Coronary artery (tissue), 2 donors: ENCODE measurements around the gene NTM.

ENCODE experiments used
- DNase-seq: peaks from one replicate; pipeline ENCODE4 v3.0.0-alpha.2; 2017; ENCODE audit warnings: low spot score
- H3K27ac ChIP-seq, 2 donors: fragments of 200-600 bp; sonication (generic); one replicate each; pipeline ENCODE4 v1.5.1; 2016 to 2019
- H3K4me3 ChIP-seq: fragments of 200-600 bp; sonication (generic); 2 replicates; pipeline ENCODE4 v1.5.1; 2016; ENCODE audit warnings: mild to moderate bottlenecking, moderate library complexity
- TF ChIP-seq, protein P1 (sequence below): fragments of 200-600 bp; sonication (generic); IDR thresholded peaks from one replicate; pipeline ENCODE4 v1.5.1; 2019; ENCODE audit warnings: antibody characterized with exemption

Gene NTM

DNA sequence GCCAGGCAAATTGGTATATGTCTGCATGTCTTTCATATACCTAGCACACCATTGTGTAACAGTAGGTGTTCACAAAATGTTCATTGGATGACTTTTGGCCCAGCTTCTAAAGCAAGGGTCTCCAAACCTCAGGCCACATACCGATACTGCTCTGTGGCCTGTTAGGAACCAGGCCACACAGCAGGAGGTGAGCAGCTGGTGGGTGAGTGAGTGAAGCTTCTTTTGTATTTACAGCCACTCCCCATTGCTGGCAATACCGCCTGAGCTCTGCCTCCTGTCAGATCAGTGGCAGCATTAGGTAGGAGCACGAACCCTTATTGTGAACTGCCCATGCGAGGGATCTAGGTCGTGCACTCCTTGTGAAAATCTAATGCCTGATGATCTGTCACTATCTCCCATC is 836.6 kb downstream of the NTM start:
- DNase-seq: no peak
- Histone ChIP-seq H3K4me3 (no peak overlapping the region), H3K27ac (no peak overlapping the region)
- TF ChIP-seq, protein P1, sequence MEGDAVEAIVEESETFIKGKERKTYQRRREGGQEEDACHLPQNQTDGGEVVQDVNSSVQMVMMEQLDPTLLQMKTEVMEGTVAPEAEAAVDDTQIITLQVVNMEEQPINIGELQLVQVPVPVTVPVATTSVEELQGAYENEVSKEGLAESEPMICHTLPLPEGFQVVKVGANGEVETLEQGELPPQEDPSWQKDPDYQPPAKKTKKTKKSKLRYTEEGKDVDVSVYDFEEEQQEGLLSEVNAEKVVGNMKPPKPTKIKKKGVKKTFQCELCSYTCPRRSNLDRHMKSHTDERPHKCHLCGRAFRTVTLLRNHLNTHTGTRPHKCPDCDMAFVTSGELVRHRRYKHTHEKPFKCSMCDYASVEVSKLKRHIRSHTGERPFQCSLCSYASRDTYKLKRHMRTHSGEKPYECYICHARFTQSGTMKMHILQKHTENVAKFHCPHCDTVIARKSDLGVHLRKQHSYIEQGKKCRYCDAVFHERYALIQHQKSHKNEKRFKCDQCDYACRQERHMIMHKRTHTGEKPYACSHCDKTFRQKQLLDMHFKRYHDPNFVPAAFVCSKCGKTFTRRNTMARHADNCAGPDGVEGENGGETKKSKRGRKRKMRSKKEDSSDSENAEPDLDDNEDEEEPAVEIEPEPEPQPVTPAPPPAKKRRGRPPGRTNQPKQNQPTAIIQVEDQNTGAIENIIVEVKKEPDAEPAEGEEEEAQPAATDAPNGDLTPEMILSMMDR: no peak

DNA sequence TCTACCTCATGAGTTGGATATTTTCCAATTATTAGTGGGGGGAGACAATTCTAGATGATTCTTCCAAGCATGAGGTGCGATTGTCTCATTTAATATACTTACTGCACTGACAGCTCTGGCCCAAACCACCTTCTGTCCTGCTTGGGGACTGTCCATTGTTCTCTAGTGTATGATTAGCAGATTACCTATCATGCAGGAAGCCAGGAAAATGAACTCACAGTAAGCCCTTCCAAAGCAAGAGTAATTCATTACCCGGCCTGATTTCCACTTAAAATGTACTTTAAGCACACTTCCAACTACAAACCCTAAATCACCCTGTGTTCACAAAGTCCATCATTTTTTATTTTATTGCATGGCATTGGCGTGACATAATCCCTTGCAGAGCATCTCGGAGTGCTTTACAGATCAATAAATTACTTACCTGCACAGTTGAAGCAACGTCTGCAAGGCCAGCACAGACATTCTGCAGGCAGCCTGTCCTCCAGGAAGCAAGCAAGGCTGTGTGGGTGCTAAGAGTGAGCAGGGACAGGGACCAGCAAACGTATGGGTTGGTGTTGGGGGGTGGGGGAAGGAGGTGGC is 838.2 kb downstream of the NTM start:
- H3K27ac ChIP-seq: no peak overlapping the region
- H3K4me3 ChIP-seq: no peak overlapping the region
- TF ChIP-seq, protein P1: no peak
- DNase-seq: no peak

DNA sequence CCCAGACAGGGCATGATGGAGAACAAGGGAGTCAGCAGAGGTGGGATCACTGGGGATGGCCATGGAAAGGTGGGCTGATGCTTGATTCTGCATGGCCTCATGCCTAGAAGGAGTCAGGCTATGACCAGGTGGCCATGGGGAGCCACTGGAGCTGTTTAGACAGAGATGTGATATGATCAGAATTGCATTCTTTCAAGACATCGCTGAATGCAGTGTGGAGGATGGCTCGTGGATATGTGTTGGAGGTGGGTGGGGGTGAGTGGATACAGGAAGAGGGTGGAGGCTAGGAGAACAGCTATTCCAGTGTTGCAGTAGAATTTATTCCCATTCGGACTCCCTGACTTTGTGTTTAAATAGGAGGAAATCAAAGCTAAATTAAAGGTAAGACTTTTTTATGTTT is 841.1 kb downstream of the NTM start:
- no peak overlapping the region for H3K4me3 ChIP-seq
- H3K27ac ChIP-seq: no peak overlapping the region
- TF ChIP-seq, protein P1: no peak
- no peak for DNase-seq

DNA sequence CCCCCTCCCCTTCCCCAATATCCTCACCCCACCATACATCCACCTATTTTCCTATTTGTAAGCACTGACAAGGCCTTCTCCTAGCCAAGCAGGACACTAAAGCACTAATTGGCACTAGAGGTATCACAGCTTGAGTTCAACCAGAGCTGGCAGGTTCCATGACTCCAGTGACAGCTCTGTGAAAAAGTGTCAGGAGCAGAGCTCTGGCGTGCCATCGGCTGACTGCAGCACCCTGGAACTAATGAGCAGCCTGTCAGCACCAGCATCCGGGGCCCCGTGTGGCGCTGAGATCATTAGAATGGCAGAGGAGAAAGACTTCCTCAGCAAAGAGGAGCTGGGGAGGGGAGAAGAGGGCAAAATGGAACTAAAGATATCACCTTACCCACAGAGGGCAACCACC is 847.4 kb downstream of the NTM start:
- Histone ChIP-seq H3K27ac (no peak overlapping the region), H3K4me3 (no peak overlapping the region)
- DNase-seq: no peak
- TF ChIP-seq, protein P1: no peak

DNA sequence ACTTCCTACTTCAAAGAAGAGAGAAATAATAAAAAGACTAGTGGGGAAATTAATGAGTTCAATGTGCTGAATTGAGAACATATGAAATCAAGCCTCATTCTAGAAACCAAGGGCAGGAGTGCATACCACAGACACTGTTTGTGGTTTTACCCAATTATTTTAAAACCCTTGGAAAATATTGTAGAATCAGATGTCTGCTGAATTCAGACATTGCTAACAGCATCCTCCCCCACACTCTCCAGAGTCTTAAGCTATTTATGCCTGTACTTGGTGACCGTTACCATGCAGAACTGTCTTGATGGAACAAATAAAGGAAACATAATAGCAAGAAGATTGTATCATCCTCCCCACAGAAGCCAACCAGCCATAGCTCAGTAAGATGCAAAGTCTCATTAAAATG is 850.1 kb downstream of the NTM start:
- TF ChIP-seq, protein P1: no peak
- H3K27ac ChIP-seq: no peak overlapping the region
- H3K4me3 ChIP-seq: no peak overlapping the region
- no peak for DNase-seq

DNA sequence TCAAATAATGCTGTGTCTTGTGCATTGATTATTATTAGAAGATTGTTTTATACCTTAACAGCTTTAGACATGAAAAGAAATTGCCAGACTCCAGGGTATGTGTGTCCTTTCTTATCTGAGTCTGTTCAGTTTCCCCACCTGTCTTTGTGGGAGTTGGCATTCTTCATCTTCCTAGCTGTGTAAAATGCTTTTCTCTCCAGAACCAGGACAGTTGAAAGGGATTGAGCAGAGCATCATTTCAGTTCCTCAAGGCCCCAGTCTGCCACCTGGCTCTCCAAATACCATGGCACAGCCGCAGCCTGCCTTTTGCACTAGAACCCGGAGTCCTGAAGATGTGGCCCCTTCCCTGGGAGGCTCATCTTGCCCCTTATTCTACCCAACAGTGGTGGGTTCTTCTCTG is 851.9 kb downstream of the NTM start:
- no peak overlapping the region for H3K27ac ChIP-seq
- DNase-seq: no peak
- TF ChIP-seq, protein P1: no peak
- no peak overlapping the region for H3K4me3 ChIP-seq

DNA sequence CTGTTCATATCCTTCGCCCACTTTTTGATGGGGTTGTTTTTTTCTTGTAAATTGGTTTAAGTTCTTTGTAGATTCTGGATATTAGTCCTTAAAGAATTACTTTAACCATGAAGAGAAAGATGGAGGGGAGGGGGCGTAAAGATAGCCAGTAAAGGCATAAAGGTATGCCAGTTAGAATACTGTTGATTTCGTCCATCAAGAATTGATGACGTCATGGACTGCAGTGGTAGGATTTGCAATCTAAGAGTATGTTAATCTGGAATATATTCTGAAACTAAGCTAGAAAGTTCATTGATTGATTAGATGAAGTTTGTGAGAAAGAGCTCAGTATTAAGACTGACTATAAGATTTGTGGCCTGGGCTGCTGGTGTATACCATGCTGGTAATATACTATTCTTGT is 856.1 kb downstream of the NTM start:
- Histone ChIP-seq H3K27ac (no peak overlapping the region), H3K4me3 (no peak overlapping the region)
- TF ChIP-seq, protein P1: no peak
- no peak for DNase-seq
